ENCODE results near the gene NOCT. TPM values are rescaled to one million over a fixed set of nuclear protein-coding genes. Genes with fewer than 3 reads are reported as not detected.
"Not testable (repeated sequence)": the region's sequence is repeated elsewhere in the genome, so short reads cannot be mapped to it uniquely, and the experiment has no call there.

Gene NOCT
- total RNA-seq, 1 donor from 2014 or later: 4.2 TPM

GRCh38 chr4:139024686-139025085, 9.1 kb downstream of the NOCT start:
- no peaks in the 10 kb centered on the region for H3K36me3 ChIP-seq
- no peak overlapping the region for H3K27ac ChIP-seq
- no peak for DNase-seq (ENCODE audit: extremely low spot score in 2 of 2)
- intact Hi-C loops (cut with DNase I): no loop called here
- H3K27me3 ChIP-seq: no peaks in the 10 kb centered on the region
- TF ChIP-seq POLR2AphosphoS5 (IDR thresholded peaks at IDR 0.05; ENCODE audit: insufficient read depth in 1 of 2, low read depth in 1 of 2) (no peak), CTCF (IDR thresholded peaks at IDR 0.05) (no peak), POLR2A (IDR thresholded peaks at IDR 0.05) (no peak)
- H3K9me3 ChIP-seq: no peaks in the 10 kb centered on the region
- H3K4me3 ChIP-seq: no peak overlapping the region
- peaks cover 8% of the 10 kb centered on the region for H3K4me1 ChIP-seq

GRCh38 chr4:139025841-139026240, 10.3 kb downstream of the NOCT start:
- H3K4me3 ChIP-seq: no peak overlapping the region
- TF ChIP-seq POLR2A (IDR thresholded peaks at IDR 0.05): no peak
- no peak for TF ChIP-seq POLR2AphosphoS5 (IDR thresholded peaks at IDR 0.05; ENCODE audit: insufficient read depth in 1 of 2, low read depth in 1 of 2)
- H3K27ac ChIP-seq: no peak overlapping the region
- no peaks in the 10 kb centered on the region for H3K4me1 ChIP-seq
- H3K27me3 ChIP-seq: no peaks in the 10 kb centered on the region
- H3K9me3 ChIP-seq: no peaks in the 10 kb centered on the region
- intact Hi-C loops (cut with DNase I): no loop called here
- no peak for DNase-seq (ENCODE audit: extremely low spot score in 2 of 2)
- no peaks in the 10 kb centered on the region for H3K36me3 ChIP-seq

- intact Hi-C loops (cut with DNase I): no loop called here
- no peak overlapping the region for H3K27ac ChIP-seq
- no peaks in the 10 kb centered on the region for H3K4me1 ChIP-seq
- no peaks in the 10 kb centered on the region for H3K27me3 ChIP-seq
- H3K9me3 ChIP-seq: no peaks in the 10 kb centered on the region
- no peak for DNase-seq (ENCODE audit: extremely low spot score in 2 of 2)
- no peak overlapping the region for H3K4me3 ChIP-seq
- TF ChIP-seq CTCF (IDR thresholded peaks at IDR 0.05) (no peak), POLR2AphosphoS5 (IDR thresholded peaks at IDR 0.05; ENCODE audit: insufficient read depth in 1 of 2, low read depth in 1 of 2) (no peak), POLR2A (IDR thresholded peaks at IDR 0.05) (no peak)
- H3K36me3 ChIP-seq: no peaks in the 10 kb centered on the region
These were observed 12.2 kb downstream of the NOCT start for GRCh38 chr4:139027776-139028175.

- intact Hi-C loops (cut with DNase I): no loop called here
- Histone ChIP-seq H3K27ac (no peak overlapping the region), H3K9me3 (no peaks in the 10 kb centered on the region), H3K4me3 (no peak overlapping the region), H3K27me3 (no peaks in the 10 kb centered on the region), H3K36me3 (no peaks in the 10 kb centered on the region), H3K4me1 (no peaks in the 10 kb centered on the region)
- no peak for DNase-seq (ENCODE audit: extremely low spot score in 2 of 2)
- TF ChIP-seq CTCF (IDR thresholded peaks at IDR 0.05): no peak
- TF ChIP-seq POLR2AphosphoS5 (IDR thresholded peaks at IDR 0.05; ENCODE audit: insufficient read depth in 1 of 2, low read depth in 1 of 2): no peak
- no peak for TF ChIP-seq POLR2A (IDR thresholded peaks at IDR 0.05)
These were observed 12.6 kb downstream of the NOCT start for GRCh38 chr4:139028191-139028661.

GRCh38 chr4:139029866-139030363, 14.3 kb downstream of the NOCT start:
- intact Hi-C loops (cut with DNase I): loop anchor here (10.0 kb wide), 1 partner anchor 265 kb away; no protein-coding TSS in a partner anchor
- not testable (repeated sequence) for H3K4me3 ChIP-seq; H3K9me3 ChIP-seq; H3K27me3 ChIP-seq; H3K4me1 ChIP-seq; DNase-seq (ENCODE audit: extremely low spot score in 2 of 2); H3K27ac ChIP-seq; H3K36me3 ChIP-seq

GRCh38 chr4:139030614-139031235, 15.1 kb downstream of the NOCT start:
- Histone ChIP-seq H3K4me1 (no peaks in the 10 kb centered on the region), H3K4me3 (no peak overlapping the region), H3K36me3 (no peaks in the 10 kb centered on the region), H3K27ac (no peak overlapping the region), H3K9me3 (no peaks in the 10 kb centered on the region), H3K27me3 (no peaks in the 10 kb centered on the region)
- TF ChIP-seq POLR2AphosphoS5 (IDR thresholded peaks at IDR 0.05; ENCODE audit: insufficient read depth in 1 of 2, low read depth in 1 of 2) (peak in 1 of 2 donors; percentile 41), POLR2A (IDR thresholded peaks at IDR 0.05) (no peak), CTCF (IDR thresholded peaks at IDR 0.05) (peak; percentile 45 to 84 (median 59))
- no peak for DNase-seq (ENCODE audit: extremely low spot score in 2 of 2)
- intact Hi-C loops (cut with DNase I): loop anchor here (10.0 kb wide), 1 partner anchor 264 kb away; no protein-coding TSS in a partner anchor

Data from vagina (tissue), 2 donors.